SK-N-MC (cell line): ENCODE results near the gene IFNGR2.

Experiments
- EZH2 ChIP-seq: fragments of 200-600 bp; sonication (generic); IDR thresholded peaks from one replicate; pipeline ENCODE4 v1.6.1; 2017; ENCODE audit warnings: antibody characterized with exemption
- POLR2AphosphoS5 ChIP-seq: IDR thresholded peaks from 2 replicates; pipeline ENCODE4 v1.6.1; 2012; ENCODE audit warnings: mild to moderate bottlenecking, low read depth, low read length, borderline replicate concordance

GRCh38 chr21:33364830-33365229, 38.4 kb upstream of the IFNGR2 start:
- TF ChIP-seq EZH2 (no peak), POLR2AphosphoS5 (no peak)
